NK-92 (cell line): ENCODE measurements around the gene PLPP1.

ENCODE experiments used
- DNase-seq: peaks from one replicate; lab custom pipeline; 2025; ENCODE audit not compliant: unreplicated experiment; lab: John Stamatoyannopoulos, UW

The PLPP1 gene

DNA sequence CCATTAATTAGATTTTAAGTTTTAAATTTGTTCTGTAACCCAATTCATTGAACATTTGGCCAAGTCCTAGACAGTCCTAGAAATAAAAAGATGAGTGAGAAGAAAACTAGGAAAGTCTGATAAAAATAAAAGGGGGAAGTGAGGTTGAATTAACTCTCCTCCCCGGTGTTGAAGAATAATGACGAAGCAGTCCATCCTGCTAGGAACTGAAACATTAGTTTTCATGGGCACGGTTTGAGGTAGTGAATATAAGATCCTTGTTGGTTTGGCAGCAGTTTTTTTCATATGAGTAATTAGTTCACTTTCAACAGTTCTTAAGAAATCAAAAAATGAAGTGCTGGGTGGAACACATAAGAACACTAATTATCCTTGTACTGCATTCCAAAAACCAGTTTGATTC lies 123.9 kb downstream of the PLPP1 start:
- DNase-seq, result no peak

DNA sequence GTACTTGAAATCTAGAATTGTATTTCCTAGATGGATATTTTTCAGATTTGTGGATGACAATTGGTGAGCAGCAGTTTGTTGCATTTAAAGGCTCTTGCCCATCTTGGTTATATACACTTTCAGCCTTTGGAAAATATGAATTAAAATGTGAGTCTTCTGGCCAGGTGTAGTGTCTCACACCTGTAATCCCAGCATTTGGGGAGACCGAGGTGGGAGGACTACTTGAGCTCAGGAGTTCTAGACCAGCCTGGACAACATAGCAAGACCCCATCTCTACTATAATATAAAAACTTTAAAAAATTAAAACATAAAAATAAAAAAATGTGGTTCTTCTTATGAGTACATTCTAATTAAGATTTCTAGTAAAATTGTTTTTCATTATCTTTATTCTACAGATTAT lies 125.0 kb downstream of the PLPP1 start:
- DNase-seq, result no peak

DNA sequence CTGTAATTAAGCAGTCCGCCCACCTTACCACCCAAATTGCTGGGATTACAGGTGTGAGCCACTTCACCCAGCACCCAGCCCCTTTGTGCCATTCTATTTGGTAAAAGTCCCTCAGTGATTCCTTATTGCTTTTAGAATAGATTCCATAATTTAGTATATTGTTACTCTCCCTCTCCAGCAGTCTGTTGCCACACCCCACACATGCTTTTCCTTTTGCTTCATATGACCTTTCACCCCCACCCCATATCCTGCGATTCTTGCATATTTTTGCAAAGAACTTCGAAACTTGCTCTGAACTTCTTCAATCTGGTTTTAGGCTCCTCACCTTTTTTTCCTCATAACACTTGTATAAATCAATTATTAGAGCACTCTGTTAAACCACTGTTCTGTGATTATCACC lies 126.8 kb downstream of the PLPP1 start:
- no peak for DNase-seq

- no peak for DNase-seq
Measured at GRCh38 chr5:55407059-55407684, 127.6 kb downstream of the PLPP1 start.

DNA sequence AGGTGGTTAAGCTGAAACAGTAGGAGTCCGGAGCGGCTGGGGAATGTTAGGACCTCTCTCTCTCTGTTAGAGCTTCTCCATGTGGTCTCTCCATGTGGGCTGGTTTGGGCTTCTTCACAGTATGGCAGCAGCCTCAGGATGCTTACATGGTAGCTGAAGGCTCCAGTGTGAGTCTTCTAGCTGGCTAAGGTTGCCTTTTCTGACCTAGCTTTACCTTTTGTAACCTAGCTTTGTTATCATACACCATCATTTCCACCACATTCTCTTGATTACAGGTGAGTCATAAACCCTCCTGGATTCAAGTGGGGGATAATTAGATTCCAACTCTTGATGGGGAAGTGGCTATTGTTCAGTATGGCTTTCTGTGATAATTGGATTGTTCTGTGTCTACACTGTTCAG lies 128.5 kb downstream of the PLPP1 start:
- no peak for DNase-seq

GRCh38 chr5:55402199-55402598 lies 132.6 kb downstream of the PLPP1 start:
- DNase-seq, result no peak

- DNase-seq, result no peak
Measured at GRCh38 chr5:55393501-55394175, 141.1 kb downstream of the PLPP1 start.

GRCh38 chr5:55392669-55393068 lies 142.1 kb downstream of the PLPP1 start:
- DNase-seq, result no peak

- DNase-seq, result no peak
Measured at GRCh38 chr5:55391707-55392106, 143.1 kb downstream of the PLPP1 start.

- DNase-seq, result no peak
Measured at GRCh38 chr5:55387865-55388264, 146.9 kb downstream of the PLPP1 start.

- DNase-seq, result no peak
Measured at GRCh38 chr5:55386356-55386755, 148.4 kb downstream of the PLPP1 start.

- DNase-seq, result no peak
Measured at GRCh38 chr5:55385846-55386245, 148.9 kb downstream of the PLPP1 start.

GRCh38 chr5:55385227-55385626 lies 149.5 kb downstream of the PLPP1 start:
- no peak for DNase-seq

DNA sequence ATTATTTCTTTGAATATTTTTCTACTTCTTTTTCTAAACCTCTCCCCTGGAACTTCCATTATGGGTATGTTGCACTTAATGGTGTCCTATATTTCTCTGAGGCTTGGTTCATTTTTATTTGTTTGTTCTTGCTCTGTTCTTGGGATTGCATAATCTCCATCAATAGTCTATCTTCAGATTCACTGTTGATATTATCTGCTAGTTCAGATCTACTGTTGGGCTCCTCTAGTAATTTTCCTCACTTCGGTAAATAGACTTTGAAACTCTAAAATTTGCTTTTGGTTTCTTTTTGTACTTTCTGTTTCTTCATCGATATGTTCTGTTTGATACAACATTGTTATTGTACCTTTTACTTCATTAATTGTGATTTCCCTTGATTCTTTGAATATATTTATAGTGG lies 150.7 kb downstream of the PLPP1 start:
- DNase-seq, result no peak

- no peak for DNase-seq
Measured at GRCh38 chr5:55383254-55383653, 151.5 kb downstream of the PLPP1 start.

DNA sequence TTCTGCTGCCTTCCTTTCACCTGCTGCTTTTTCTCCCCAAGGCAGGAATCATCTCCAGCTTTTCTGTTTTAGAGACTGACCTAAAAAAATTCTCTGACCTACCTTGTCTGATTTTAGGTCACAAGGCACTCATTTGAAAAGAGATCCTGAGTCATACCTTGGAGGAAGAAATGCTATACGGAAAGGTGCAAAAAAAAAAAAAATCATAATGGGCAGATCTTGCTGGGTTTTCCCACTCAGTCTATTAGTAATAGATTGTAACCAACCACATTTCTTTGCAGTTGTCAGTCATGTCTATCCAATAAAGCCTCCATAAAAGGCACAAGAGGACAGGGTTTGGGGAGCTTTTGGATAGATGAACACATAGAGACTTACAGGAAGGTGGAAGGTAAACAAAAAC lies 157.0 kb downstream of the PLPP1 start:
- no peak for DNase-seq
